GM21619 (cell line): ENCODE data around the gene NRXN2.

Experiments used
- ATAC-seq: cut with Tn5 transposase; IDR thresholded peaks from one replicate; pipeline ENCODE4 v1.9.1; 2021; ENCODE audit not compliant: unreplicated experiment

Gene NRXN2

DNA sequence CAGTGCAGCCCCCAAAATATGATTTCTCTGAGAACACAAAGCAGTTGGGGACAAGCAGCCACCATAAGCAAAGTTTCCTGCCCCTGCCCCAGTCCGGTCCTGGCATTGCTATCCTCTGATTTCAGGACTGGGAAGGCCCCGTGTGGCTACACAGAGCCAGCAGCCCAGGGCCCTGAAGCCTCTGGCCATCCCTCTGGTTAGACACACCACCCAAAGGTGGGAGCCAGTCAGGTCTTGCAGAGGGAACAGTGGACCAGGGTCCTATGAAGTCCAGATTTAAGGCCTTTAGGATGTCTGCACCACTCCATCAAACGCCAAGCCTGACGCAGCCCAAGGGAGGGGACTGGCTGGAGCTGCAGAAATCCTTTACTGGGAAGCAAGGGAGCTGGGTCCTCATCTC, 68.6 kb downstream of the NRXN2 start:
- ATAC-seq = no peak

DNA sequence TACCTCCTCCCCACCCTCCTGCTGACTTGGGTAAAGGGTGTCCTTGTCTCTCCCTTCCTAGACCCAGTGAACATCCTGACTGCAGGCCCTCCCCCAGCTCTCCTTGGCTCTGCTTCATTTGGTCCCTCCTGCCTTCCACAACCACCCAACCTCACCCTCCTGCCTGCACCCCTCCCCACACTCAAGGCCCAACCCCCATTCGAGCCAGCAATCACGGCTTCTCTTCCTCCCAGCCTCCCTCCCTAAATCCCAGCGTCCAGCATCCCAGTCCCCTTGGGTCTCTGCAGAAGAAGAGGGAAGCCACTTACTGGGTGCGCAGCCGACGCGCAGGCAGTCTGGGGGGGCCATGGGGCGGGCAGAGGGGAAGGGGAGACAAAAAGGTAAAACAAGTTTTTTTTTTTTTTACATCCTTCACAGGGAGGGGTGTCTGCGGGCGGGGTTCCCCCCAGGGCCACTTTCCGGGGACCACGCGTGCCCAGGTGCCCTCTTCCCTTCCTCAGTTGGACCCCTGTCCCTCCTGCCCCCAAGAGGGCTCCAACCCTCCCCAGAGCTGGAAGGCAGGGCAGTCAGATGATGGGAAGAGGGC, 69.5 kb downstream of the NRXN2 start:
- ATAC-seq = no peak

GRCh38 chr11:64652586-64653387, 70.2 kb downstream of the NRXN2 start:
- no peak for ATAC-seq

DNA sequence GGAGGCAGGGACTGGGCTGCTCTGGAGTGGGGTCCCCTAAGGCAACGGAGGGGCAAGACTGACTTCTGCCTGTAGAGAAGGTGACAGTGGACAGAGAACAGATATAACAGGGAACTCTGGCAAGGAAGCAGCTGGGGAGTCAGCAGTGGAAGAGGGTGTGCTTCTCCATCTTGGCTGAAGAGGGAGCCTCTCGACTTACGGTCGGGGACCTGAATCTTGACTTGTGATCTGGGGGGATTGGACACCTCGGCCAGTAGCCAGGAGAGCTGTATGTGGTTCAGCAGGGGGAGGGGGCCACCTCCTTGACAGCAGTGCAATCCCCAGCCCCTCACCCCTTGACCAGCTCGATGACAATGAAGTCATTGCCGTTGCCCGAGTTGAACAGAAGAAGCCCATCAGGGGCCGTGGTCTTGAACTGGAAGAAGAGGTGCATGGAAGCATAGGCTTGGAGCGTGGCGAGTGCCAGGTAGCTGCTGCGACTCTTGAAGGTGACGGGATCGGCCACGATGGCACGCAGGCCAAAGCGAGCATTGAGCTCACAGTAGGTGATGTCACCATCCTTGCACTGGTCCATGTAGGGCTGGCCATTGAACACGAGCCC, 72.0 kb downstream of the NRXN2 start:
- no peak for ATAC-seq

DNA sequence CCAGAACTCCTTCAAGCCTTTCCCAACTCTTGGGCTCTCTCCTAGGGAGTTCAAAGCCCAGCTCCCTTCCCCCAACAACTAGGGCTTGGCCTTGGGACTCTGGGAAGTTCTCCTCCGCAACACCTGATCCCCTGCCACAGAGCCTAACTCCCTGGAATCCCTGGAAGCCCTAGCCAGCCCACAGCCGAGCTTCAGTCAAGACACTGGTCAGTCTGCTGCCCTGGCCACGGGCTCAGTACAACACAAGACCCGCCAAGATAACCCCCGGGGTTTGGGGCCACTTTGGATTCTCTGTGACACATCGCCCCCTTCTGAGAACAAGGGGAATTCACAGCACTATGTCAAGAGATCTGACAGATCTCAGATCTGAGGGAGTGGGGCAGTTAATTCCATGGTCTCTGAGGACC, 73.7 kb downstream of the NRXN2 start:
- no peak for ATAC-seq

GRCh38 chr11:64648551-64648950, 74.4 kb downstream of the NRXN2 start:
- no peak for ATAC-seq

- ATAC-seq = no peak
These were observed 75.8 kb downstream of the NRXN2 start for GRCh38 chr11:64647019-64647779.

GRCh38 chr11:64644647-64645275, 78.2 kb downstream of the NRXN2 start:
- ATAC-seq = no peak

DNA sequence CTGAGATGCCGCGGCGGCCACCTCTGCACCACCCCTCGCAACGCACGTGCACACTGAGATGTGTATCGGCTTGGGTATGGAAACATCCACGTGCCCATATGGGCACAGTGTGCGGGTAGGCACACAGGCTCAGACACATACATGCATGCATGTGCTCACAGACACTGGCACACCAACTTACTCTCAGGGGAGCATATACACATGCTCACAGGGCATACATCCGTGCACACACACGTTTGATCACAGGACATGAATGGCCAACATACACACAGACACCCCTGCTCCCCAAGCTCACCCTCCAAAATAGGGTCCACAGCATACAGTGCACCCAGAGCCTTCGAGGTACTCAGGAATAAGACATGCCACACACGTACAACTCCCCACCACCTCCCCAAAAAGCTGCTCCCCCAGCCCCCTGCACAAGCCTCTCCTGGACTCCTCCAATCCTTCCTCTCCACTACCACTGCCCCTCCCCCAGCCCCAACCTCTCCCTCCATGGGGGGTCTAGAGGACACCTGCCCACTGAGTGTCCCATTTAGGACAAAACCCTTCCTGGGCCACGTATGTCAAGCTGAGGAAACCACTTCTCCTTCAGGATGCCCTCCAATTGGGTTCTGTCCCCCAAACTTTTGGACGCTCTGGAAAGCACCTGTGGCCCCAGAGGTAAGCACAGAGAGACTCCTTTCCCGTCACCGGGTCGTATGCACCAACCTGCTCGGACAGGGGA, 78.9 kb downstream of the NRXN2 start:
- no peak for ATAC-seq

DNA sequence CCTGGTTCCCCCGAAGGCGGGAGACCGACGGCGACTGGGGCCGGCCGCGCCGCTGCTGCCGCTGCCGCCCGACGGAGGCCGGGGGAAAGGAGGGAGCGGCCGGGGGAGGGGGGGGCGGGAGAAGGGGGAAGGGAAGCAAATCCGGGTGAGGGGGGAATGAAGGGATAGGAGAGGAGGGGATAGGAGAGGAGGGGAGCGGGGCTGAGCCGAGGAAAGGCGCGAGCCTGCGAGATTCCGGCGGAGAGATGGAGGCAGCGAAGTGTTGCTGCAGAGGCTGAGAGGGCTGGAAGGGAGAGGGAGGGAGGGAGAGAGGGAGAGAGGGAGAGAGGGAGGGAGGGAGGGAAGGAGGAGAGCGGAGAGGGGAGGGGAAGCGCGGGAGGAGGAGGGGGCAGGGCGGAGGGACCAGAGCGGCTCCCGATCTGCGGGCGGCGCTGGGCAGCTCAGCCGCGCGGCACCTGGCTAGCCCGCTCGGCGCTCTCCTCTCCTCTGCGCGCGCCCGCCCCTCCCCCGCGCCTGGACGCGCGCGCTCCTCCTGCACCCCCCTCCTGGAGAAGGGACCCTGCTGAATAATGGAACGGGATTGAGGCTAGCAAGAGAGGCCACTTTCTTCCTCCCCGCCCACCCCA, 79.6 kb downstream of the NRXN2 start:
- ATAC-seq = no peak

DNA sequence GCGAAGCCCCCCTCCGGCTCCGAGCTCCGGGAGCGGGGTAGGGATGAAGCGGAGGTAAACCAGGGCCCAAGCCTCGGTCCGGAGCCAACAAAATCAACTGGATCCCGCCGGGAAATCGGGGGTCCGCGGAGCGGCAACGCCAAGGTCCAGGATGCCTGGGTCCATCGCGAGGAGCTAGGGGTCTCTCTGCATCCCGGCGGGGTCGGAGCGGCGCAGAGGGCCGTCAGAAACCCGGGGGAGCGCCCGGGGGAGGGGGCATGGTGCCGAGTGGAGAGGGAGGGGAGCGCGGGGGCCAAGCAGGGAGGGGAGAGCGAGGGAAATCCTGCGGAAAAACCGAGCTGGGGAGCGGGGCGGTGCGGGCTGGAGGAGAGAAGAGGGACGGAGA, 80.1 kb downstream of the NRXN2 start:
- ATAC-seq = no peak

DNA sequence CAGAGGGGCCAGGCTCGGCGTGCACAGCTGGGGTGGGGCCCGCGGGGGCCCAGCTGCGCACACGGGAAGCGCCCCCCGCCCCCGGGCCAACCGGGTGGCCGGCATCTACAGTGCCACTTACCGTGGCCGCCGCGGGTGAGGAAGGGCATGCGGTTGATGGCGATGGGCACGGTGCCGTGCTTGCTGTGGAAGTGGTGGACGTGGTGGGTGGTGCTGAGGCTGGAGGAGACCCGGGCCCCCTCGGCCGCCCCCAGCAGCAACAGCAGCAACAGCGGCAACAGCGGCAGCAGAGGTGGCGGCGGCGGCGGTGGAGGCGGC, 80.6 kb downstream of the NRXN2 start:
- ATAC-seq = no peak

- no peak for ATAC-seq
These were observed 81.2 kb downstream of the NRXN2 start for GRCh38 chr11:64641596-64642417.

DNA sequence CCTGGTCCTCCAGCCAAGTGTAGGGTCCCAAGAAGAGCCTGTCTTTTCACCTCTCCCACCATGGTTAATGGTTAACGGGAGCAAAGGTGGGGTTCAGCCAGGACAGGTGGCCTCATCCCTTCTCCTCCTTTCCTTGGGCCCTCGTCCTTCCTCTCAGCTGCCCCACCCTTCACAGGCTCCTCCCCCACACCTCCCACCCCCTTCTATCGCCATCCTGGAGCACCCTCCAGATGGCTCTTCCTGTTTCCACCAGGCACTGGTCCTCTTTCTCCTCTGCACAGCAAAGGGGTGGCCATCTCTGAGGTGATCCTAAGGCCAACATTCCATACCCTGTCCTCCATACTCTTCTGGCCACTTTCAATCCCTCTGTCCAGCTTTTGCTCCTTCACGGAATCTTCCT, 83.1 kb downstream of the NRXN2 start:
- ATAC-seq = no peak

DNA sequence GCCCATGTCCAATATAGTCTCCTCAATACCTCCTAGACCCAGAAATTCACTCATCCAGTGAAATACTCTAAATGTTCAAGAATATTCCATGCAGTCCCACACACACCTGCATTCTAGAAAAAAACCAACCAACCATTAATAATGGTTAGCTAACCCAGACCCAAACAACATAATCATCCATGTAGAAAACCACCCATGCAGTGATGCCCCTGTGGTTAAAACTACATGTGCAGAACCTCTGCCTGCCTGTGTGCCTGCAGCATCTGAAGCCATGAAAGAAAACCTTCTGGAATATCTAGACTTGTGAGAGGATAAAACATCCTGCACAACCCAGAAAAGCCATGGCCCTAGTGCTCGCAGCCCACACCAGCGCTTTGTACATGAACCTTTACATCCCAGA, 84.2 kb downstream of the NRXN2 start:
- ATAC-seq = no peak

DNA sequence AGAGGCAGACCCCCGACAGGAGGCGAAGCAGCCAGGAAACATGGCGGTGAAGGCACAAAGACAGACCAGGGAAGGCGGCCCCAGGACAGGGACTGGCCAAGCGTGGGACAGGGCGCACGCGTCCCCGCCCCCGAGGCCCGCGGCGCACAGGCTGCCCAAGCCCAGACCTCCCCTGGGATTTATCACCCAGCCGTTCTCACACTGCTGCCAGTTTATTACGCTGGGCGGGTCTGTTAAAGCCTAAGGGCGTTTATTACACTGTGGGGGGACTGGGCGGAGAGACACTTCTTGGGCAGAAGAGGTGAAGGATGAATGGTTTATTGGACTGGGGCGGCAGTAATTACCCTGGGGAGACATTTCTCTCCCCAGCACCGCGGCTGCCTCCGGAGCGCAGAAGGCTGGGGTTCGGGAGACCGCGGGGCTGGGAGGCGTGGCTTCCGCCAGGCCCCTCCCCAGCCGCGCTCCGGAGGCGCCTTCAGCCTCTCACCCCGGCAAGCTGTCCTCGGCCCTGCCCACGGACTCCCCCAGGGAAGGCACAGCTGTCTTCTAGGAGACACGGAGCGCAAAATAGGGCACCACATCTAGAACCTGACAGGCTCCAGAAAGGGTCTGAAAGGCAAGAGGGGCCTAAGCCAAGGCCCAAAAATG, 84.9 kb downstream of the NRXN2 start:
- ATAC-seq = no peak

DNA sequence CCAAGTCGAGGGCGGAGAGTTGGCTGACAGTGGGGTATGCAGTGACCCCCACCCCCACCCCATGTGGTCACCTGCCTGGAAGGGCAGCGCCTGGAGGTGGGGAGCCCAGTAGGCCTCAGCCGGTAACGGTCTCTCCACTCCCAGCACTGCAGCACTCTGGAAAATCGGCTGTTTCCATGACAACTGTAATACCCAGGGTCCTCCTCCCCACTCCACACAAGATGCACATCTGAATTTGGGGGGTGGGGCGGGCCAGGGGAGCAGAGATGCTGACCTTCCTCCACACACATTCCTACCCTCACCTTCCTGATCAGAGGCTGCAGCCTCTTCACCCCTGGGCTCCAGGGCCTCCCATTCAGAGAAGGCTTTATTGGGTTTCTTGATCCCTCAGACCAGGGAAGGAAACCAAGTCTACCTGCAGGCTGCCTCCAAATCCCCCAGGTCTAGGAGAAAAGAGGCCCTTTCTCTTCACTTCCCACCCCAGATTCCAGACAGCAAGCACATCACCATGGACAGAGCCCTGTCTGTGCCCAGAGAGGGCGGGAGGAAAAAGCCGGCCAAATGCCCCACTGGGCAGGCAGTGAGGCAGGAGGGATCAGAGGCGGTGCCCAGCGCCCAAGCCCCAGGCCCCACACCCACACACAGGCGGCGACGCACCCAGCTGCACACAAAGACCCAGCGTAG, 85.5 kb downstream of the NRXN2 start:
- ATAC-seq = no peak

DNA sequence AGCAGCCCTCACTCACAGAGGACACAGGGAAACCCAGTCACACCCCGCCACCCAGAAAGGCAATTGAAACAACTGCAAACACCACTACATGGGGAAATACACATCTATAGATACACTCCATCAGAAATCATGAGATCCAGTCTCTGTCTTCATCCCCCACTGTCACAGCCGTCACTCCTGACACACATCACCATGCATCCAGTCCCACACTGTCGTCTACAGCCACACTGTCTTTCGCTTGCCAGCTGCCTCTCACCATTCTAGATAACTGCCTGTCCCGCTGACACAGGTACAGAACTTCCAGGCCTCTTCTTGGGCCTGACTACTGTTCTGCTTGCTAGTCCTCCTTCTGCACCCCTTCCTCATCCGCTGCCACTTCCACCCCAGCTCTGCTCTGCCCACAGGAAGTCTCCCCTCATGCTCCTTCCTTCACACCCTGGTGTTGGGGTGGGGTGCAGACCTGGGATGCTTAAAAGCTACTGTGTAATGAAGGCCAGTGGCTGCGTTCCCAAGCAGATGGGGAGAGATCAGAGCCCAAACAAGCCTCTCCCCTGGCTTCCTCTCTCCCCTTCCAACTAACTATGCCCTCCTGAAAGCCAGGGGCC, 89.3 kb downstream of the NRXN2 start:
- no peak for ATAC-seq
